ENCODE measurements around the gene GSTT2.
"Not testable (repeated sequence)": the region's sequence is repeated elsewhere in the genome, so short reads cannot be mapped to it uniquely, and the experiment has no call there.

The GSTT2 gene

GRCh38 chr22:23979557-23980240 is at the start of gene GSTT2:
TSS of gene GSTT2 (plus strand) at chr22:23980134.
- DNase-seq = not testable (repeated sequence)

GRCh38 chr22:23938328-23939016 is 41.5 kb upstream of the GSTT2 start:
- DNase-seq = no peak

GRCh38 chr22:23939017-23939357 is 40.9 kb upstream of the GSTT2 start:
- DNase-seq = no peak

- DNase-seq = not testable (repeated sequence)
These were observed 39.8 kb upstream of the GSTT2 start for GRCh38 chr22:23940166-23940565.

GRCh38 chr22:23947391-23947790 is 32.5 kb upstream of the GSTT2 start:
- DNase-seq = not testable (repeated sequence)

- DNase-seq = not testable (repeated sequence)
These were observed 30.2 kb upstream of the GSTT2 start for GRCh38 chr22:23949764-23950163.

- not testable (repeated sequence) for DNase-seq
These were observed 28.6 kb upstream of the GSTT2 start for GRCh38 chr22:23951383-23951782.

- DNase-seq = not testable (repeated sequence)
These were observed 27.0 kb upstream of the GSTT2 start for GRCh38 chr22:23952794-23953405.

- DNase-seq = not testable (repeated sequence)
These were observed 26.4 kb upstream of the GSTT2 start for GRCh38 chr22:23953485-23953884.

GRCh38 chr22:23954193-23954990 is 25.5 kb upstream of the GSTT2 start:
- DNase-seq = not testable (repeated sequence)

- DNase-seq = not testable (repeated sequence)
These were observed 25.0 kb upstream of the GSTT2 start for GRCh38 chr22:23954991-23955305.

GRCh38 chr22:23955886-23956285 is 24.0 kb upstream of the GSTT2 start:
- not testable (repeated sequence) for DNase-seq

- DNase-seq = peak; percentile 64 to 83
These were observed 23.5 kb upstream of the GSTT2 start for GRCh38 chr22:23956301-23956900.

- not testable (repeated sequence) for DNase-seq
These were observed 18.7 kb upstream of the GSTT2 start, which contains the start of gene GSTT2B for GRCh38 chr22:23961084-23961771. TSS of gene GSTT2B (minus strand) at chr22:23961195. CDS start at chr22:23961131, 64 bp downstream.

- DNase-seq = not testable (repeated sequence)
These were observed 13.8 kb upstream of the GSTT2 start for GRCh38 chr22:23966094-23966493.

GRCh38 chr22:23966568-23966967 is 13.4 kb upstream of the GSTT2 start, which contains the start of gene DDTL:
TSS of gene DDTL (plus strand) at chr22:23966888. CDS start at chr22:23966915, 27 bp downstream.
- not testable (repeated sequence) for DNase-seq

- DNase-seq = no peak
These were observed 10.9 kb upstream of the GSTT2 start for GRCh38 chr22:23969071-23969470.

GRCh38 chr22:23970201-23970641 is 9.7 kb upstream of the GSTT2 start:
- no peak for DNase-seq

- DNase-seq = no peak
These were observed 9.0 kb upstream of the GSTT2 start for GRCh38 chr22:23970816-23971486.

GRCh38 chr22:23971927-23972326 is 8.0 kb upstream of the GSTT2 start:
- not testable (repeated sequence) for DNase-seq

- DNase-seq = not testable (repeated sequence)
These were observed 5.6 kb upstream of the GSTT2 start, which contains the start of gene DDT for GRCh38 chr22:23974345-23974744. TSS of gene DDT (minus strand) at chr22:23974441. CDS start at chr22:23974414, 27 bp downstream.
